ENCODE results near the gene CTTN. TPM values are rescaled to one million over a fixed set of nuclear protein-coding genes. Genes with fewer than 3 reads are reported as not detected.

Gene CTTN
- total RNA-seq, 1 donor from 2014 or later, result 313 TPM

GRCh38 chr11:70419307-70420007 is 21.1 kb downstream of the CTTN start:
- H3K27ac Mint-ChIP-seq (ENCODE audit: unreplicated experiment), result no peak overlapping the region
- TF ChIP-seq CTCF (IDR thresholded peaks at IDR 0.05), result no peak

DNA sequence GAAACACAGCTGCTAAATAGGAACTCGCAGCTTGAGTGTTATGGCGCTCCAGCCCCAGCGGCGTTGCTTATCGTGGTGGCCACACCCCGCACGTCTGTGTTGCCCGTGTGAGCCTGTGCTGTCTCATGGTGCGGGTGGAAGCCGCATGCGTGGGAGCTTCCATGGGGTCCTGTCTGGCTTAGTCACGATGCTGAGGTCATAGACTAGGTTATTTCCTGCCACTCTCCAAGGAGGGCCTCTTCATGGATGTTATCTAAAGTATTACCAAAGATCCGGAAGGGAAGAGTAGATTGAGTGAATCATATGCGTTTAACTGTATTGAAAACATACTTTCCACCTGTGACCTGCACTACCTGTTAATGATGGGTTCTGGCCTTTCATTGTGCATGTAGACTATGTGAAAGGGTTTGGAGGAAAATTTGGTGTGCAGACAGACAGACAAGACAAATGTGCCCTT is 21.7 kb downstream of the CTTN start:
- Mint-ChIP-seq H3K36me3 (ENCODE audit: unreplicated experiment) (peaks cover 52% of the 10 kb centered on the region), H3K4me3 (ENCODE audit: unreplicated experiment) (no peak overlapping the region), H3K27me3 (ENCODE audit: unreplicated experiment) (no peaks in the 10 kb centered on the region), H3K27ac (ENCODE audit: unreplicated experiment) (no peak overlapping the region), H3K4me1 (ENCODE audit: unreplicated experiment) (peaks cover 9% of the 10 kb centered on the region), H3K9me3 (ENCODE audit: unreplicated experiment) (no peaks in the 10 kb centered on the region)
- TF ChIP-seq CTCF (IDR thresholded peaks at IDR 0.05), result no peak
- no peak for DNase-seq (ENCODE audit: extremely low spot score, unreplicated experiment)

More at GRCh38 chr11:70419307-70420007, 21.1 kb downstream of the CTTN start:
- Mint-ChIP-seq H3K4me3 (ENCODE audit: unreplicated experiment) (no peak overlapping the region), H3K27me3 (ENCODE audit: unreplicated experiment) (no peaks in the 10 kb centered on the region), H3K36me3 (ENCODE audit: unreplicated experiment) (peaks cover 52% of the 10 kb centered on the region), H3K9me3 (ENCODE audit: unreplicated experiment) (no peaks in the 10 kb centered on the region), H3K4me1 (ENCODE audit: unreplicated experiment) (peaks cover 13% of the 10 kb centered on the region)
- DNase-seq (ENCODE audit: extremely low spot score, unreplicated experiment), result no peak

DNA sequence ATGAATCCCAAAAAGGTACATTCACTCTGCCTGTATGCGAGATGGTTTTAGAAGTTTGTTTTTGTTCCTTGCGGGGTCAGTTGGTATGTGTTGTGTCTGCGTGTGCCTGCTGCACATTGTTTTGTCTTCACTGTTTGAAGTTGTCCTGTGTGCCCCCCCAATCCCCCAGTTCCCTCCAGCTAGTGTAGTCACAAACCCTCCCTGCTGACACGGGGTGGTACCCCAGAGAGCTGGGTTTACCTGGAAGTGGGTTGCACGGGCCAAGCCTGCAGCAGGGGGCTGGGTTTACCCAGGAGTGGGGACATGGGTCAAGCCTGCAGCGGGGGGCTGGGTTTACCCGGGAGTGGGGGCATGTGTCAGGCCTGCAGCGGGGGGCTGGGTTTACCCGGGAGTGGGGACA is 22.2 kb downstream of the CTTN start:
- Mint-ChIP-seq H3K36me3 (ENCODE audit: unreplicated experiment) (peaks cover 53% of the 10 kb centered on the region), H3K27me3 (ENCODE audit: unreplicated experiment) (no peaks in the 10 kb centered on the region), H3K4me3 (ENCODE audit: unreplicated experiment) (no peak overlapping the region), H3K27ac (ENCODE audit: unreplicated experiment) (no peak overlapping the region), H3K9me3 (ENCODE audit: unreplicated experiment) (no peaks in the 10 kb centered on the region), H3K4me1 (ENCODE audit: unreplicated experiment) (peaks cover 5% of the 10 kb centered on the region)
- DNase-seq (ENCODE audit: extremely low spot score, unreplicated experiment), result no peak
- TF ChIP-seq CTCF (IDR thresholded peaks at IDR 0.05), result no peak

- Mint-ChIP-seq H3K9me3 (ENCODE audit: unreplicated experiment) (no peaks in the 10 kb centered on the region), H3K4me3 (ENCODE audit: unreplicated experiment) (no peak overlapping the region), H3K27ac (ENCODE audit: unreplicated experiment) (no peak overlapping the region), H3K36me3 (ENCODE audit: unreplicated experiment) (peaks cover 55% of the 10 kb centered on the region), H3K27me3 (ENCODE audit: unreplicated experiment) (no peaks in the 10 kb centered on the region), H3K4me1 (ENCODE audit: unreplicated experiment) (peaks cover under 1% of the 10 kb centered on the region)
- DNase-seq (ENCODE audit: extremely low spot score, unreplicated experiment), result no peak
- TF ChIP-seq CTCF (IDR thresholded peaks at IDR 0.05), result no peak
These were observed 22.8 kb downstream of the CTTN start for GRCh38 chr11:70421123-70421522.

DNA sequence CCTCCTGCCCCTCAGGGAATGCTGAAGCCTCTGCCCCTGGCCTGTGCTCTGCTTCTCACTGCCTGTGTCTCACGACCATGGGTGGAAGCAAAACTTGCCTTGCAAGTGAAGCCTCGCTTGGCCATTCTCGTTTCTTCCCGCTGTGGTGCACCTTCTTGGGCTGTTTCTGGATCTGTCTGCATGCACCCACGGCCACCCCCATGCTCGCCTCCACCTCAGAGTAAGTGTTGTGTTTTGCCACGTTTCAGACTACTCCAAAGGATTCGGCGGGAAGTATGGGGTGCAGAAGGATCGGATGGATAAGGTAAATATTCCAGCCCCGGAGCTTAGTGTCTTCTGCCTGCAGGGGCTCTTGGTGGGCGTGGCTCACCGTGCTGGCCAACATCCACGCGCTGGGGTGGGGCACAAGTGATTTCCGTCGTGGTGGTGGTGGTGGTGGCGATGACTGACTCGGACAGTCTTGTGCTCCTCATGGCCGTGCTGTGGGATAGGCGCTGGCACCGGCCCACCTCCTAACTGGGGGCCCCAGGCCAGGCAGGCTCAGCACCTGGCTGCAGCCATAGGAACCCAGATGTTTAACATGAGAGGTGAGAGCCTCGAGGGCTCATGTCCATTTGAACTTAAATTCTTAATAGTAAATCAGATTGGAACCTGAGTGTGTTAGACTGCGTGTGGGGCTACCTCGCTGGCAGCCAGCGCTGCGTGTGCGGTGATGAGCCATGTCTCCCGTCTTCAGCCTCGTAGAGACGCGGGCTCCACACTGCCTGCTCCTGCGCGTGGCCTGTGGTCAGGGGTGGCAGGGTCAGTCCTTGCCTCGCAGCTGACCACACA is 24.6 kb downstream of the CTTN start:
- peaks cover 56% of the 10 kb centered on the region for H3K36me3 Mint-ChIP-seq (ENCODE audit: unreplicated experiment)
- H3K9me3 Mint-ChIP-seq (ENCODE audit: unreplicated experiment), result no peaks in the 10 kb centered on the region
- no peak overlapping the region for H3K4me3 Mint-ChIP-seq (ENCODE audit: unreplicated experiment)
- H3K4me1 Mint-ChIP-seq (ENCODE audit: unreplicated experiment), result no peaks in the 10 kb centered on the region
- no peak for DNase-seq (ENCODE audit: extremely low spot score, unreplicated experiment)
- TF ChIP-seq CTCF (IDR thresholded peaks at IDR 0.05), result no peak
- H3K27ac Mint-ChIP-seq (ENCODE audit: unreplicated experiment), result peak overlapping the region; percentile 13
- no peaks in the 10 kb centered on the region for H3K27me3 Mint-ChIP-seq (ENCODE audit: unreplicated experiment)
